ENCODE measurements around the gene PCCA. TPM values are rescaled to one million over a fixed set of nuclear protein-coding genes. Genes with fewer than 3 reads are reported as not detected.

Gene PCCA
- total and polyA plus RNA-seq, 2 donors (not counting 3 experiments of a cell fraction or from before 2014, with no cell fraction given): 5.7 to 20.2 TPM

GRCh38 chr13:100438059-100438788 lies 349.3 kb downstream of the PCCA start:
- ChIA-PET CTCF (no interaction called here), POLR2A (no interaction called here)
- intact Hi-C loops (cut with micrococcal nuclease): no loop called here
- no peak for DNase-seq (ENCODE audit: low read depth, low spot score)
- FAIRE-seq: no peak
- Histone ChIP-seq H3K9me3 (replicated peaks; ENCODE audit: control insufficient read depth, insufficient read depth, low read length) (no peaks in the 10 kb centered on the region), H3K4me1 (ENCODE audit: control insufficient read depth, extremely low read depth, insufficient read depth, low read length) (peaks cover 27% of the 10 kb centered on the region), H3K27me3 (ENCODE audit: control insufficient read depth in 2 of 2, insufficient read depth in 2 of 2, low read length in 2 of 2) (no peaks in the 10 kb centered on the region), H3K4me2 (ENCODE audit: insufficient read depth, low read length) (no peak overlapping the region), H3K9me1 (replicated peaks; ENCODE audit: control insufficient read depth, extremely low read depth, insufficient read depth, low read length) (no peaks in the 10 kb centered on the region), H3K27ac (ENCODE audit: insufficient read depth, low read depth, low read length) (no peak overlapping the region), H3K36me3 (ENCODE audit: control insufficient read depth in 2 of 2, extremely low read depth in 1 of 2, insufficient read depth in 2 of 2, low read length in 2 of 2) (no peaks in the 10 kb centered on the region), H4K20me1 (replicated peaks; ENCODE audit: control insufficient read depth, extremely low read depth, insufficient read depth, low read length) (no peaks in the 10 kb centered on the region), H3K4me3 (replicated peaks in 1 of 3; ENCODE audit: insufficient read depth in 1 of 3, low read depth in 1 of 3, low read length in 3 of 3) (no peak overlapping the region), H2AFZ (ENCODE audit: low read depth, low read length) (no peak overlapping the region), H3K9ac (replicated peaks; ENCODE audit: extremely low read depth, insufficient read depth, low read length) (no peak overlapping the region), H3K79me2 (ENCODE audit: control insufficient read depth, insufficient read depth, low read length) (no peaks in the 10 kb centered on the region)
- TF ChIP-seq JUN (IDR thresholded peaks at IDR 0.05; ENCODE audit: borderline replicate concordance, insufficient read depth, insufficient read length, low read depth): no peak
- TF ChIP-seq POLR2A (IDR thresholded peaks at IDR 0.05; ENCODE audit: low read depth, low read length): no peak
- TF ChIP-seq GATA2 (IDR thresholded peaks at IDR 0.05; ENCODE audit: insufficient read depth, insufficient read length, low read depth, low read length): no peak
- no peak for TF ChIP-seq POLR2AphosphoS5 (IDR thresholded peaks at IDR 0.05; ENCODE audit: insufficient read depth, low read depth, low read length)
- no peak for TF ChIP-seq MYC (IDR thresholded peaks at IDR 0.05; ENCODE audit: low read depth, low read length)
- TF ChIP-seq FOS (IDR thresholded peaks at IDR 0.05; ENCODE audit: borderline replicate concordance, insufficient read depth, low read length): no peak
- TF ChIP-seq, protein P1, sequence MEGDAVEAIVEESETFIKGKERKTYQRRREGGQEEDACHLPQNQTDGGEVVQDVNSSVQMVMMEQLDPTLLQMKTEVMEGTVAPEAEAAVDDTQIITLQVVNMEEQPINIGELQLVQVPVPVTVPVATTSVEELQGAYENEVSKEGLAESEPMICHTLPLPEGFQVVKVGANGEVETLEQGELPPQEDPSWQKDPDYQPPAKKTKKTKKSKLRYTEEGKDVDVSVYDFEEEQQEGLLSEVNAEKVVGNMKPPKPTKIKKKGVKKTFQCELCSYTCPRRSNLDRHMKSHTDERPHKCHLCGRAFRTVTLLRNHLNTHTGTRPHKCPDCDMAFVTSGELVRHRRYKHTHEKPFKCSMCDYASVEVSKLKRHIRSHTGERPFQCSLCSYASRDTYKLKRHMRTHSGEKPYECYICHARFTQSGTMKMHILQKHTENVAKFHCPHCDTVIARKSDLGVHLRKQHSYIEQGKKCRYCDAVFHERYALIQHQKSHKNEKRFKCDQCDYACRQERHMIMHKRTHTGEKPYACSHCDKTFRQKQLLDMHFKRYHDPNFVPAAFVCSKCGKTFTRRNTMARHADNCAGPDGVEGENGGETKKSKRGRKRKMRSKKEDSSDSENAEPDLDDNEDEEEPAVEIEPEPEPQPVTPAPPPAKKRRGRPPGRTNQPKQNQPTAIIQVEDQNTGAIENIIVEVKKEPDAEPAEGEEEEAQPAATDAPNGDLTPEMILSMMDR (IDR thresholded peaks at IDR 0.05; ENCODE audit: extremely low read depth in 1 of 2, insufficient read depth in 1 of 2, low read depth in 1 of 2, low read length in 2 of 2): no peak
- TF ChIP-seq EZH2 (IDR thresholded peaks at IDR 0.05; ENCODE audit: borderline replicate concordance, low read depth, low read length, severe bottlenecking): no peak
- TF ChIP-seq, protein P2, sequence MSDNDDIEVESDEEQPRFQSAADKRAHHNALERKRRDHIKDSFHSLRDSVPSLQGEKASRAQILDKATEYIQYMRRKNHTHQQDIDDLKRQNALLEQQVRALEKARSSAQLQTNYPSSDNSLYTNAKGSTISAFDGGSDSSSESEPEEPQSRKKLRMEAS (IDR thresholded peaks at IDR 0.05; ENCODE audit: insufficient read depth, insufficient read length): no peak
- dilution Hi-C loops (cut with MboI; ENCODE audit: extremely low pct_ligation_motif_present, low sequenced_read_pairs): no loop called here
- BruUV-seq (replicated peaks): no TSS peak
